Amygdala (tissue), 56 donors: Measurements from ENCODE around the gene ADCY2.

ENCODE experiments used
- DNase-seq, 56 donors: peaks; one replicate each; lab custom pipeline; 2025; lab: John Stamatoyannopoulos, UW

Gene ADCY2

GRCh38 chr5:7763621-7764072, 367.7 kb downstream of the ADCY2 start:
- peak in 43 of 56 donors; percentile 12 to 80 (median 53) for DNase-seq

GRCh38 chr5:7764452-7764851, 368.5 kb downstream of the ADCY2 start:
- no peak for DNase-seq

- no peak for DNase-seq
Observed at GRCh38 chr5:7770436-7770835, 374.5 kb downstream of the ADCY2 start.

- DNase-seq = no peak
Observed at GRCh38 chr5:7772141-7772540, 376.2 kb downstream of the ADCY2 start.

- no peak for DNase-seq
Observed at GRCh38 chr5:7773178-7773577, 377.2 kb downstream of the ADCY2 start.

GRCh38 chr5:7776442-7776841, 380.5 kb downstream of the ADCY2 start:
- DNase-seq = no peak

GRCh38 chr5:7779019-7780005, 383.4 kb downstream of the ADCY2 start:
- DNase-seq = no peak

GRCh38 chr5:7781899-7782298, 386.0 kb downstream of the ADCY2 start:
- peak in 14 of 56 donors; percentile 10 to 45 (median 19) for DNase-seq

GRCh38 chr5:7784683-7785380, 388.9 kb downstream of the ADCY2 start:
- no peak for DNase-seq

GRCh38 chr5:7787770-7788169, 391.8 kb downstream of the ADCY2 start:
- DNase-seq = no peak

GRCh38 chr5:7789567-7789966, 393.6 kb downstream of the ADCY2 start:
- no peak for DNase-seq

GRCh38 chr5:7793895-7794294, 398.0 kb downstream of the ADCY2 start:
- DNase-seq = peak in 2 of 56 donors; percentile 25 to 41

- DNase-seq = peak in 31 of 56 donors; percentile 8 to 69 (median 39)
Observed at GRCh38 chr5:7794311-7794710, 398.4 kb downstream of the ADCY2 start.

GRCh38 chr5:7794823-7795222, 398.9 kb downstream of the ADCY2 start:
- no peak for DNase-seq

- DNase-seq = peak in 44 of 56 donors; percentile 7 to 83 (median 41)
Observed at GRCh38 chr5:7795306-7795705, 399.4 kb downstream of the ADCY2 start.

- peak in 26 of 56 donors; percentile 11 to 70 (median 36) for DNase-seq
Observed at GRCh38 chr5:7801891-7802614, 406.1 kb downstream of the ADCY2 start.

- no peak for DNase-seq
Observed at GRCh38 chr5:7802855-7803254, 406.9 kb downstream of the ADCY2 start.

- DNase-seq = no peak
Observed at GRCh38 chr5:7803937-7804336, 408.0 kb downstream of the ADCY2 start.

- no peak for DNase-seq
Observed at GRCh38 chr5:7805379-7805778, 409.4 kb downstream of the ADCY2 start.

- no peak for DNase-seq
Observed at GRCh38 chr5:7808998-7809397, 413.1 kb downstream of the ADCY2 start.

GRCh38 chr5:7811715-7812114, 415.8 kb downstream of the ADCY2 start:
- DNase-seq = no peak
